Activated B cell treated with CpG ODN at 0.5 μM for 24 hours (primary cell): Measurements from ENCODE around the gene TMEM200C. TPM values are rescaled to one million over a fixed set of nuclear protein-coding genes. Genes with fewer than 3 reads are reported as not detected.
"Not testable (repeated sequence)": the region's sequence is repeated elsewhere in the genome, so short reads cannot be mapped to it uniquely, and the experiment has no call there.

ENCODE experiments used
- ATAC-seq: fragments of 200-7000 bp; cut with Tn5 transposase; one replicate; pipeline ENCODE4 v1.10.0; 2021; ENCODE audit warnings: low read depth, mild to moderate bottlenecking, moderate library complexity
- CTCF ChIA-PET: fragments of 350-600 bp; sonication (Branson Sonifier 250); formaldehyde crosslinking; loops from one replicate; lab custom pipeline; 2021; ENCODE audit warnings: antibody characterized with exemption; lab: Charles Lee
- POLR2A ChIA-PET: fragments of 350-600 bp; sonication (Branson Sonifier 250); formaldehyde crosslinking; loops from one replicate; lab custom pipeline; 2021; ENCODE audit warnings: antibody characterized with exemption; lab: Charles Lee
- DNase-seq: peaks from one replicate; pipeline ENCODE4 v3.0.0; 2022
- H3K27ac Mint-ChIP-seq: one replicate; pipeline ENCODE4 v1.8.0; 2020; ENCODE audit warnings: mixed read lengths
- H3K27me3 Mint-ChIP-seq: one replicate; pipeline ENCODE4 v1.8.0; 2021; ENCODE audit warnings: mixed read lengths
- H3K36me3 Mint-ChIP-seq: one replicate; pipeline ENCODE4 v1.8.0; 2021; ENCODE audit warnings: low read depth, mixed read lengths
- H3K4me1 Mint-ChIP-seq: one replicate; pipeline ENCODE4 v1.8.0; 2021; ENCODE audit warnings: mixed read lengths
- H3K4me3 Mint-ChIP-seq: one replicate; pipeline ENCODE4 v1.8.0; 2020; ENCODE audit warnings: mild to moderate bottlenecking, mixed read lengths
- H3K9me3 Mint-ChIP-seq: one replicate; pipeline ENCODE4 v1.8.0; 2020; ENCODE audit warnings: mixed read lengths
- CTCF ChIP-seq: fragments of 200-600 bp; IDR thresholded peaks from one replicate; pipeline ENCODE4 v1.8.0; 2022; ENCODE audit warnings: antibody characterized with exemption, mild to moderate bottlenecking
- intact Hi-C: fragments of 100-400 bp; cut with micrococcal nuclease; formaldehyde crosslinking; loops from one replicate; pipeline ENCODE4 v1.15.1; 2024
- total RNA-seq: library from RNA; stranded (reverse); gene quantifications from 2 replicates; pipeline ENCODE4 v1.2.3, GENCODE V29; 2022

Gene TMEM200C
- total RNA-seq, 1 donor from 2014 or later, result not detected

- Mint-ChIP-seq H3K9me3 (no peaks in the 10 kb centered on the region), H3K27me3 (peaks cover 4% of the 10 kb centered on the region), H3K4me1 (peaks cover 4% of the 10 kb centered on the region), H3K4me3 (no peak overlapping the region), H3K36me3 (no peaks in the 10 kb centered on the region), H3K27ac (no peak overlapping the region)
- DNase-seq, result no peak
- intact Hi-C loops, result no loop called here
- no peak for TF ChIP-seq CTCF
- ChIA-PET POLR2A (no interaction called here), CTCF (interaction anchor here (0.7 kb wide), 1 partner anchor 607 kb away, joined by 4 read pairs; no protein-coding TSS in a partner anchor)
- no peak for ATAC-seq
Observed at GRCh38 chr18:5874336-5874735, 21.0 kb downstream of the TMEM200C start.

- ChIA-PET CTCF (no interaction called here), POLR2A (no interaction called here)
- no peaks in the 10 kb centered on the region for H3K9me3 Mint-ChIP-seq
- no peak for TF ChIP-seq CTCF
- ATAC-seq (no peak), DNase-seq (no peak)
- H3K27ac Mint-ChIP-seq, result no peak overlapping the region
- H3K4me3 Mint-ChIP-seq, result no peak overlapping the region
- peaks cover 4% of the 10 kb centered on the region for H3K4me1 Mint-ChIP-seq
- intact Hi-C loops, result no loop called here
- H3K27me3 Mint-ChIP-seq, result peaks cover 2% of the 10 kb centered on the region
- no peaks in the 10 kb centered on the region for H3K36me3 Mint-ChIP-seq
Observed at GRCh38 chr18:5872886-5873285, 22.4 kb downstream of the TMEM200C start.

GRCh38 chr18:5871426-5871825 is 23.9 kb downstream of the TMEM200C start:
- Mint-ChIP-seq H3K27ac (no peak overlapping the region), H3K36me3 (no peaks in the 10 kb centered on the region), H3K9me3 (no peaks in the 10 kb centered on the region), H3K4me1 (peaks cover 4% of the 10 kb centered on the region), H3K27me3 (peaks cover 2% of the 10 kb centered on the region), H3K4me3 (no peak overlapping the region)
- TF ChIP-seq CTCF, result no peak
- intact Hi-C loops, result no loop called here
- no peak for DNase-seq
- ChIA-PET CTCF (no interaction called here), POLR2A (no interaction called here)
- ATAC-seq, result no peak

GRCh38 chr18:5868218-5868854 is 27.0 kb downstream of the TMEM200C start:
- no peaks in the 10 kb centered on the region for H3K9me3 Mint-ChIP-seq
- ChIA-PET CTCF (interaction anchor here (1.2 kb wide), 1 partner anchor 22 kb away, joined by 3 read pairs; no protein-coding TSS in a partner anchor), POLR2A (no interaction called here)
- H3K27me3 Mint-ChIP-seq, result peaks cover 2% of the 10 kb centered on the region
- no peak overlapping the region for H3K4me3 Mint-ChIP-seq
- no peak for ATAC-seq
- TF ChIP-seq CTCF, result no peak
- intact Hi-C loops, result loop anchor here (1.0 kb wide), 1 partner anchor 654 kb away; no protein-coding TSS in a partner anchor
- H3K4me1 Mint-ChIP-seq, result peaks cover 4% of the 10 kb centered on the region
- no peak overlapping the region for H3K27ac Mint-ChIP-seq
- H3K36me3 Mint-ChIP-seq, result no peaks in the 10 kb centered on the region
- no peak for DNase-seq

- Mint-ChIP-seq H3K36me3 (no peaks in the 10 kb centered on the region), H3K27me3 (peaks cover 2% of the 10 kb centered on the region), H3K9me3 (peaks cover 6% of the 10 kb centered on the region), H3K27ac (no peak overlapping the region), H3K4me1 (no peaks in the 10 kb centered on the region), H3K4me3 (no peak overlapping the region)
- intact Hi-C loops, result no loop called here
- DNase-seq, result no peak
- ChIA-PET POLR2A (no interaction called here), CTCF (no interaction called here)
- ATAC-seq, result no peak
- TF ChIP-seq CTCF, result no peak
Observed at GRCh38 chr18:5865521-5865920, 29.8 kb downstream of the TMEM200C start.

- H3K27ac Mint-ChIP-seq, POLR2A ChIA-PET, H3K36me3 Mint-ChIP-seq, H3K27me3 Mint-ChIP-seq, H3K4me3 Mint-ChIP-seq, H3K4me1 Mint-ChIP-seq, H3K9me3 Mint-ChIP-seq, intact Hi-C loops, ATAC-seq, DNase-seq, CTCF ChIA-PET: not testable (repeated sequence)
Observed at GRCh38 chr18:5862127-5862526, 33.2 kb downstream of the TMEM200C start.
